HG02763 (cell line): ENCODE measurements around the gene SAMD7.
A peak's percentile ranks its signal among the peaks of the same experiment; 100 is the strongest.

Source experiments
- ATAC-seq: cut with Tn5 transposase; IDR thresholded peaks from one replicate; pipeline ENCODE4 v1.9.1; 2021; ENCODE audit warnings: mild to moderate bottlenecking, moderate library complexity; ENCODE audit not compliant: unreplicated experiment

SAMD7 gene

DNA sequence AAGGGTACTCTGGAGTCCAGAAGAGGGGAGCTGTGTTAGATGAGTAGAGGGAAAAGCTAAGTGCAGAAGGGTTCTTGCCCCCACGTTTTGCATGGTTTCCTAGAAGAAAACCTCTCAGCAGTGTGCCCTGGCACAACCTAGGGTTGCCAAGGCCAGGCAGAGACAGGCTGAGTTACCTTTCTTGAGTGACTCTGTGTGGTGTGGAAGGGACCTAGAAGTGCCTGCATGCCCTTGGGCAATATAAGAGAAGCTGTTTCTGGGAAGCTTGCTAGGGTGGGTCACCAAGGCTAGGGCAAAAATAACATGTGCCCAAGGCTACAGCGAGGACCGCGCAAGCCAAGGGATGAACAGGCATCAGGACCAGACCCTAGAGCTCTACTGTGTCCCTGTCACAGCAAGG is 3.4 kb upstream of the SAMD7 start:
- no peak for ATAC-seq

DNA sequence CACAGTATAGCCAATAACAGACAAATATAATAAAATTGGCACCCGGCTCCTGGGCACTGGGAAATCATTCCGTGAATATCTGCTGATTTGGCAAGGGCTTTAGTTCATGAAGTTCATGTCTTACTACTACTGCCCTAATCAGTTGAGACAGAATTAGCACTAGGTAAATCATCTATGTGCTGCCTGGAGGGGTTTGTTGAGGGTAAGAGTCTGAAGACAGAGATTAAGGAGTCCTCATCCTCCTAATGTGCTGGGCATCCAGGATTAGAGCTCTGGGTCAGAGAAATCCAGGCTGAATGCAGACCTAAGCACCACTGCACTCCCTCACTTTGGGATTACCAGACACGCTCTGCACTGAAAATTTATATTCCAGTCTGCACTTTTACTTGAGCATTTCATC is 2.0 kb downstream of the SAMD7 start:
- ATAC-seq, result no peak

DNA sequence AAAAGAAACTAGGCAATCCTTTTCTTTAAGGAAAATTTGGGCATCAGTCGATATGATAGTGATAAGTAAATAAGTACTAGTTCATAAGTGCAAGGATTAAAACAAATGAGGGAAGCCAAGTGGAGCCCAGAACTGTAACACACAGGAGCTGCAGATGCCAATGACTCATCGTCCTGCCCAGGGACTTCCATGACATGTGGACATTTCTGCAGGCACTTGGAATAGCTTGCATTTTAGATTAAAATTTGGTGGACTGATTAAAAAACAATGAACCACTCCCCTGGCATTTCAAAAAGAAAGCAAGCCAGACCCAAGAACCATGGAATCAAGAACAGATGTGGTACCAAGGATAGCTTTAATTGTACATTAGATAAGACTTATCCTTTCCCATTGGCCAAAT is 2.9 kb downstream of the SAMD7 start:
- no peak for ATAC-seq

DNA sequence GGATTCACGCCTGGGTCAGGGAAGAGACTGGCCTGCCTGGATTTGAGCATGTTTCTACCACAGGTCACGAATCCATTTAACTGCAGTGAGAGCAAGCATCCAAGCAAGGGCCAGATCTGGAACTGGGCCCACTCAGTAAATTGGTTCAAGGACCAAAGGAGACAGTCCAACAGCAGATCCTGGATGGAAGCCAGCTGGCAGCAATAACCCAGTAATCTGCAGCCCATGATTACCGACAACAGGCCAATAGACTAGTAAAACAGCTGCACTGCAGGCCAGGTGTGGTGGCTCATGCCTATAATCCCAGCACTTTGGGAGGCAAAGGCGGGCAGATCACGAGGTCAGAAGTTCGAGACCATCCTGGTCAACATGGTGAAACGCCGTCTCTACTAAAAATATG is 11.8 kb downstream of the SAMD7 start:
- ATAC-seq, result no peak

DNA sequence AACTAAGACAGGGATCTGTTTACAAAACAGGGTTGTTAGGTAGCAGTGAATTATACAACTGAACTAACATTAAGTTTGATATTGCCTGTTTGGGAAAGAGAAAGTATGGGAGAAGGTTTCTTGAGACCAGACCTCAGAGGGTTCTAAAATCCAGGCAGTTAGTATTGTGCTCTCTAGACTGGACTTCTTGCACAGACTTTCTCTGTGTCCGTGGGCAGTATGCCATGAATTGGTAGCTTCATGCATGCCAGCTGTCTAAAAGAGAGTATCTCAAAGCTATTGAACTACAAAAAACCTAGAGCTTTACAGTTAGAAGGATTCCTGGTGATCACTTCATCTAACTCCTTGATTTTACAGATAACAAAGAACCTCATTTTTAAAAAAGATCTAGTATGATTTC is 12.5 kb downstream of the SAMD7 start:
- no peak for ATAC-seq

DNA sequence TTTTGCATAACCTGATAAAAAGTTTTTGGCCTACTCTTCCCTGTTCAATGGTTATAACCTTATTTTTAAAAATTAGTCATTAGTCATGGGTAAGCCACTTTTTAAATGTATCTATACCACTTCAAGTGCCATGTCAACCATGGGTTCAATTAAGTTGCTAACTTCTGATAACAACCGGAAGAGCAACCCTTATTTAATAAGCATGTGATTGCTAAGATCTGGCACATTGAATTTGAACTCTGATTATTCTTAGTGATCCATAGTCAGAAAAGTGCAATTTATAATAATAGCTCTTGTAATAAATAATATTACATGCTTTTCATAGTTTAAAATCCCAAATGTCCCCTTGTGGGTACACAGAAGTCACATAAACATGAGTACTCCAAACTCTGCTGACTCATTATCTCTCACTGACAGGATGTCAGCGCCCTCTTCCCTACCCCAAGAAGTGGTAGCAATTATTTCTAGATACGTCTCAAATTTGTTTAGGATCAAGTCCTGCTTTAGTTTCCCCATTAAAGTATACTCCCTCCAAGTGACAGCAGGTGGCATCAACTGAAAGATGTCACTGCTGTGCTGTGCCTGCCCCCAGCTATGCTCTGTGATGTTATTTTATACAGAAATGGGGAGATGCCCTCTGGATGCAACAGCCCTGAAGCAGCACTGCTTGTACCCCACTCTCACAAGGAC is 18.6 kb downstream of the SAMD7 start:
- no peak for ATAC-seq

DNA sequence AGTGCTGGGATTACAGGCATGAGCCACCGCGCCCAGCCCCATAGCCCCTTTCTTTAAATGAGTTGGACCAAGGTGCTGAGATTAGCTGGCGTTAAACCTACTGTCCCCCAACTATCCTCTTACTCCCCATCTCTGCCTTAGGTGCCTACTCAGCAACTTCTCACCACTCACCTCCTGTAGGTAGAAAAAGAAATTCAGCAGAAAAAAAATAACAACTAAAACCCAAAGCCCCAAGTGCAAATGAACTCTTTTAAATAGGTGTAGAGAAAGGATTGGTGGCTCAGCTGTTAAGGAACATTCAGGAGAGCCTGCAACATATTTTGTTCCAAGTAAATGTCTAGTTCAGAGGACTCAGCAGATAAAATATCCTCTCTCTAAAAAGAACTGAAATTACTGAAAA is 19.5 kb downstream of the SAMD7 start:
- ATAC-seq, result no peak

DNA sequence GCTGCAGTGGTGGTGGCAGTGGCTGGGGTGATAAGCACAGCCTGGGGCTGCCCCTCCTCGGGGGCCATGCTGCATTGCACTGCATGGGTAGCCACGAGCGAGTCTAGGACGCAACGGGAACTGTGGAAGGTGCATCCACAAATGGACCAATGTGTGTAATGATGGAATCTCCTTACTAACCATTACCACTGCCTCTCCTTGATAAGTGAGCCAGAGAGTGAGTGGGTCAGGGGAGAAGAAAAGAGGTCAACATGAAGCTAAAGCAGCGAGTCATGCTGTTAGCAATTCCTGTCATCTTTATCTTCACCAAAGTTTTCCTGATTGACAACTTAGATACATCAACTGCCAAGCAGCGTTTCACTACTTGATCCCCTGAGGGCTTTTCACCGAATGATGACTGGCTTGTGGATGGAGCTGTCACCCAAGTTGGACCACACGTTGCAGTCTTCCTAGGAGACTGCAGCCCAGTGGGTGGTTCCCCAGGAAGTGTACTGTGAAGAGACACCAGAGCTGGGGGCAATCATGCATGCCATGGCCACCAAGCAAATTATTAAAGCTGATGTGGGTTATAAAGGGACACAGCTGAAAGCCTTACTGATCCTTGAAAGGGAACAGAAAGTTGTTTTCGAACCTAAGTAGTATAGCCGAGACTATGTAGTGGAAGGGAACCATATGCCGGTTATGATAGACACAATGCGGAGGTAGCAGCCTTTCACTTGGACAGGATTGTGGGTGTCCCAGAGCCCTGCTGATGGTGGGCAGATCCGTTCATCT is 20.6 kb downstream of the SAMD7 start:
- ATAC-seq, result peak; percentile 95

DNA sequence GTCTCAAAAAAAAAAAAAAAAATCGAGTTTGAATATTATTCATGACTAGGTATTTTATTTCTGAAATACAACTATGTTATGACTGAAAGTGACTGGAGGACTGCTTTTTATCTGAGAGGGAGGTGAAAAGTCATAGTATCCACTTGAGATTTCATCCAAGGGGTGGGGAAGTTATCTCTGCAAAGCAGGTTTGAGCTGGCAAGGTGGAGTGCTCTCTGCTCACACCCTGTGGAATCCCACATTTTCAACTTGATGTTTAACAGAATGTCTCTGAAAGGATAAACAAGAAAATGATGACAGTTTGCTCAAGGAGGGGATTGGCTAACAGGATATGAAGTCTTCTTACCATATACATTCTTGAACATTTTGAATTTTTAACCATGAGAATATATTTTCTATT is 27.9 kb downstream of the SAMD7 start:
- ATAC-seq, result no peak

DNA sequence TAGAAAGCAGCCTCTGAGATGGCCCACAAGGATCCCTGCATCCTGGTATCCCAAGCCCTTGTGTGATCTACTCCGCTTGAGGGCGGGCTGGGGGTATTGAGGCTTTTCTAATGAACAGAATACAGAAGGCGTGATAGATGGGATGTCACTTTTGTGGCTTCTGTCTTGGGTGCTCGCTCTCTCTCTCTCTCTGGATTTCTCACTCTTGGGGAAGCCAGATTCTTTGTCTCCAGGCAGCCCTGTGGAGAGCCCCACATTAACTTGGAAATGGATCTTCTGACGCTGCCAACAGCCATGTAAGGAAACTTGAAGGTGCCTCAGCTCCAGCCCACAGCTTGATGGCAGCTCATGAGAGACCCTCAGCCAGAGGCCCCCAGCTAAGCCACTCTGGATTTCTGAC is 28.4 kb downstream of the SAMD7 start:
- ATAC-seq, result no peak

DNA sequence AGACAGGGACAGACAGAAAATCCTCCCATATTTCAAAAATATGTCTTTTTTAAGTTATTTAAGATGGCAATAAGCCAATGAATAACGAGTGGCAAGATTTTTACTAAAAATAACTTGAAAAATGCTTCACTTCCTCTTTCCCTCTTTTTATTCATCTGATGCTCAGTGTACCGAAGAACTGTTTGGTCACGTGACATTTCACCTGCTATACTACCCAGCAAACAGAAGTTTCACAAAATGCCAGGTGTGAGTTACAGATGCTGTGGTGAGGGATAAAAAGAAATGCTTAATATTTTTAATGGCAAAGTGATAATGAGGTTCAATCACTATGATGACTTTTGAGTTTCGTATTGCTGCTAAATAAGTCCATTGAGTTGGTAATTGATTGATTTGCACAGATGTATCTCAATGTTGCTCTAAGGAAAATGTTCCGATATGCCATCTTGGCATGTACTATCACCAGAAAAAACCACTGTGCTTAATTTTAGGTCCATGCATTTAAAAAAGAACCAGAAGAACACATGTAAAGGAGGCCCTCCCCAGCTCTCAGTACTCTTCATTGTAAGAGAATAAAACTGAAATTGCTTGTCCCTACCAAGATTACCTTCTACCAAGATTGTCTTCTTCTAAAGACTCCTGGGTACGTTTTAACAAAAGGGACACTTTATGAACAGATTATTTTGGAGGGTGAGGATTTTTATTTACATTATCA is 29.3 kb downstream of the SAMD7 start:
- peak; percentile 77 for ATAC-seq

DNA sequence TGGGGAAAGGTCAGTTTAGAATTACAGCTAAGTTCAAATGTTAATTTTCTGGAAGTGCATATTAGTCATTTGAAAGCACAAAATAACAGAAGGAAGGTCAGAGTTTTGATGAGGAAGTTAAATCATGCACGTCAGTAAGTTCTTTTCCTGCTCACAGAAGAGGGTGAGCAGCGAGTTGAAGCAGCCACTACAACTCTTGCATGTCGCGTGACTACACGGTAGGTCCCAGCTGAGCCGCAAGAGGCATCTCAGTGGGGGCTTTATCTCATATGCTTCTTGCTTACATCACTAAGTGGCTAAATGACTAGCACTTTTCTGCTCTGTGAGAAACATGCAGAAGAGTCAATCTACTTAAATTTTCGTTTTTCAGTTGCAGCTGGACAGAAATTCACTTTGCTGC is 33.9 kb downstream of the SAMD7 start:
- peak; percentile 70 for ATAC-seq

DNA sequence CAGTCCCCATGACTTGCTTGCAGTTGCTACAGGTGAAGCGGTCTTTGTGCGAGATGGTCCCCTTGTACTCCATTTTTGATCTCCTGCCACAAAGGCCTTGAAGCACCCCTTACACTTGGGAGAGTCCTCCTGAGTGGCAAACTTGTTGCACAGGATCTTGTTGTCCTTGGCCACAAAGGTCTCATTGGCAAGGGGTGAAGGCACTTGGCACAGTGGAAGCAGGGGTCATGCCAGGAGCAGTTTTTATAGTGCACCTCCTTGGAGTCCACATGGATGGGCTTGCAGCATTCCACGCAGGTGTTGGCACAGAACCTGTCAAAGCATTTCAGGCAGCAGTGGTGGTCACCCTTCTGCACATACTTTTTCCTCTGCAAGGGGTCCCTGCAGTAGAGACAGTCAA is 35.0 kb downstream of the SAMD7 start:
- no peak for ATAC-seq

DNA sequence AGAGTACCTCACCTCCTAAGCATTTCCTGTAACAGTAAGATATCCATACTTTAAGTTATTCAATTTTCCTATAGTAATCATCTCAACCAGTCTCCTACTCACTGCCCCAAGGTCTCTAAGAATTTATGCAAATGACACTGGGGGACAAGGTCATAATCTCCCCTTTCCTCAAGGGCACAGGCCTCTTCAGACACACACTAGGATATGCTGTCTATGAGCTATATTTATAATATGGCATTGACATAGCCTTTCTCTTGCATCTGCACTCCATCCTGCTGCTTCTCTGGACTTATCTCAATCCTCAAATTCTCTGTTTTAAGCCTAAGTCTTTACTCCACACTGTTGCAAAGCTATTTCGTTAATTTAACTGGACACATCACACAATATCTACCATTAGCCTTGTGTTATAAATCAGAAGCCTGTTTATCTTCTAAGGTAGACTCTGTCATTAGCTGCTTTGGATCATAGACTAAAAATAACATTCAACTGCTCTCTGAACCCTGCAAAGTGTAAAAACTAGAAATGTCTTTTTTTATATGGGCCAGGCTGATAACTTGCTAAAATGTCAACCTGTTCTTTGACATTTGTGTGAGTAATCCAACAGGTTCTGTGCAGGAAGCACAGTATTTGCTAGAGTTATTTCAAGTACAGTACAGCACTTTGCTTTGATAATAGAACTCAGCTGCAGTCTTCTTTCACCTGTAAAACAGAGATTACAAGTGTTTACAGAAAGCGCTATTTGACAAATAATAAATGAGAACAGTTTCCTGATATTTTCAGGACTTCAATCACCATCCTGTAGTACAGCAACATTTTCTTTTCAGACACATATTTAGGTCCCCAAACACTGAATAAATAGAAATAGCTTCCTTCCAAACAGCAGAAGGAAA is 37.4 kb downstream of the SAMD7 start:
- no peak for ATAC-seq

DNA sequence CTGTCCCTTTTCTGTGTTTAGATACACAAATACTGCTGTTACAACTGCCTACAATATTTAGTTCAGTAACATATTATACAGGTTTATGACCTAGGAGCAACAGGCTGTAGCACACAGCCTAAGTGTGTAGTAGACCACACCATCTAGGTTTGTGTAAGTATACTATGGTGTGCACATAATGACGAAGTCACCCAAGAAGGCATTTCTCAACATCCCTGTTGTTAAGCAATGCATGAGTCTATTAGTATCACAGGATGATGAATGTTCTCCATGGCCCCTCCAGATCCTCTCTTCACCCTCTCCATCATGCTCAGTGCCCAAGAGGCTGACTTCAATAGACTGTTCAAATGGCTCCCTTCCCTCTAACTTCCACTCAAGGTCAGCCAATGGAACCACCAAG is 40.7 kb downstream of the SAMD7 start:
- ATAC-seq, result no peak

DNA sequence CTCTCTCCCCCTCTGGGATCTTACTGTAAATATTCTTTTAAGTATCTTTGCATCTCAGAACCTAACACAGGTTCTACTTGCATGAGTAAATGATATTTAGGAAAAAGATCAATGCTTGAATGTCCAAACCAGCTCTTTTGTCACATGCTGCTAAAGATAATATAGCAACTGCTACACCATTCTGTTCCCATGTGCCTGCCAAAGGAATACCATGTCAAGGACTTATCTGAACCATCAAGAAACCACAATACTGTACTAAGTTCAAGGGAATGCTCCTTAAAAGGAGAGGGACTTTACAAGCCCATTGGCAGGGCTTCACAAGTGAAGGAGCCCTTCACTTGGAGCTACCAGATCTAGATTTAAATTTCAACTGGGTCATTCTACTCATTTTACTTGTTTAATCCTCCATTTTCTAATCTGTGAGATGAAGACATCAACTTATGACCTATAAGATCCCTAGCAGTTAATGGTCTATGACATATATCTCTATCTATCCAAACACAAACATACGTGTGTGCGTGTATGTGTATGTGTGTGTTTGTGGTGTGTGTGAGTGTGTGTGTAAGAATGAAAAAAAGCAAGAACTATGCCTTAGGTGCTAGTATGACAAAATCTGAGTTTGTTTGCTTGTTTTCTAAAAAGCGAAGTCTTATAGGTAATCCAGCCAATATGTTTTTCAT is 42.2 kb downstream of the SAMD7 start:
- no peak for ATAC-seq

DNA sequence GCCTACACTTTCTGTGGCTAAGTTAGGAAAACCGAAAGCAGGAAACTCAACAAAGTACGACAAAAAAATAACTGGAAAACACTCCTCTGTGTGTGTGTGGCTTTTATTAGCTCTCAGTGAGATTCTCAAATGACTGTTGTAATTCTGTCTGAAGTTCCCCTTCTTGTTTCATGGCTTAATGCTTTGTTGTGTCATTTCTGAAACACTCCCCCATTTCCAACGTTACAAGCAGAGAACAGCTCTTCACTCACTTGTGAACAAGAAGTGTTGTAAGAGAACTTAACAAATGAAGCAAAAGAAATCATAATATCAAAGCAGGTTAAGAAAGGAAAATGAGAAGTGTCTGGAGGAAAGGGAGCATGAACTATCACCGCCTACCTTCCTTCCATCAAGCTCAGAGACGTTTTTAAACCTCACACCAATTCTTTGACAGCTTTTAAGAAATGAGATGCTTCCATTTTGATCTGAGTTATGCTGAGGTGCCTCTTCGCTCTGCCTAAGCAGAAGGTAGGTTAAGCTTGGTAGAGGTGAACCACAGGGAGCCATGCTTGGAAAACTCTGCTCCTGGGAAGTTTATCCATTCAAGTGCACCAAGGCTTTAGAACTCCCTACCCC is 42.9 kb downstream of the SAMD7 start:
- ATAC-seq, result no peak

DNA sequence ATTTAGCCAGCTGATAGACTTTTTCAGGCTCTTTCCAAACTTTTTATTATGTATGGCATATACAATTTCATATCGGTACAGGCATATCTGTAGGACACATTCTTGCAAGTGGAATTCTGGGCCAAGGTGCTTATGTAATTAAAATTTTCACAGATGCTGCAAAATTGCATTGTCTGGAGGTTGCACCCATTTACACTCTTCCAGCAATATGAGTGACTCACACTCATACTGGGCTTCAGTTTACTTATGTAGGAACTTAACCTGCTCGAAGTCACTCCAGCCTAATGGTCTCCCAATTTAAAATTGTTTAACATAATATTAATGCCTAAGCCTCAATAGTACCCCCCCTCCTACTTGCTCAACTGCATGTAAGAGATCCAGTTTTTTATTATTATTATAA is 44.0 kb downstream of the SAMD7 start:
- no peak for ATAC-seq

DNA sequence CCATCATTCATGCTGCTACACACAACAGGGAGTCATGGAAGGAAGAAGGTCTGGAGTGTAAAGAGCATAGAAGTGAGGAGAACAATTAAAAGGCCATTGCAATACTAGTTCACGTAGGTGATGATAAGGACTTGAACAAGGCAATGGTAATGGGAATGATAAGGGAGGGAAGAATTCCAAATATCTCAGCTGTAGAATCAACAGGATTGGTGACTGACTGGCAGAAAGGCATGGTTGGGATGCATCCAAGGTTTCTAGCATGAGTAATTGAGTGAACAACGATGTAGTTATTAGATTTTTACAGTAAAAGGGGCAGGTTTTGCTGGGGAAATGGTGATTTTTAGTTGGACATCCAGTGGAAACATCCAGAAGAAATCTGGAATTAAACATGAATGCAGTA is 52.8 kb downstream of the SAMD7 start:
- no peak for ATAC-seq
